Neural crest cell (in vitro differentiated cells): ENCODE data around the gene SORCS2. TPM values are rescaled to one million over a fixed set of nuclear protein-coding genes. Genes with fewer than 3 reads are reported as not detected.

Experiments used
- DNase-seq: peaks from one replicate; pipeline ENCODE4 v3.0.0; 2021; ENCODE audit warnings: low read depth, mixed read lengths, low spot score
- H3K27ac Mint-ChIP-seq: one replicate; pipeline ENCODE4 v1.8.0; 2021; ENCODE audit warnings: mild to moderate bottlenecking, mixed read lengths; ENCODE audit not compliant: unreplicated experiment
- H3K27me3 Mint-ChIP-seq: 2 replicates; pipeline ENCODE4 v1.8.0; 2021; ENCODE audit warnings: low read depth, mild to moderate bottlenecking, mixed read lengths
- H3K36me3 Mint-ChIP-seq: 2 replicates; pipeline ENCODE4 v1.8.0; 2021; ENCODE audit warnings: low read depth, mild to moderate bottlenecking, mixed read lengths
- H3K4me1 Mint-ChIP-seq: 2 replicates; pipeline ENCODE4 v1.8.0; 2021; ENCODE audit warnings: mixed read lengths
- H3K4me3 Mint-ChIP-seq: one replicate; pipeline ENCODE4 v1.8.0; 2021; ENCODE audit warnings: mild to moderate bottlenecking, mixed read lengths
- H3K9me3 Mint-ChIP-seq: 2 replicates; pipeline ENCODE4 v1.8.0; 2021; ENCODE audit warnings: mixed read lengths
- CTCF ChIP-seq: fragments of 200-600 bp; sonication (generic); conservative IDR thresholded peaks from 2 replicates; pipeline ENCODE4 v1.5.0; 2021; ENCODE audit warnings: antibody characterized with exemption, mild to moderate bottlenecking
- total RNA-seq: library from RNA; stranded (reverse); gene quantifications from 2 replicates; pipeline ENCODE4 v1.2.1, GENCODE V29; 2021

Gene SORCS2
- total RNA-seq, 1 donor from 2014 or later = 1.1 TPM

GRCh38 chr4:7431696-7432530, 239.6 kb downstream of the SORCS2 start:
- Mint-ChIP-seq H3K27ac (no peak overlapping the region), H3K36me3 (no peaks in the 10 kb centered on the region), H3K4me3 (no peak overlapping the region), H3K27me3 (no peaks in the 10 kb centered on the region), H3K9me3 (no peaks in the 10 kb centered on the region), H3K4me1 (peaks cover 14% of the 10 kb centered on the region)
- TF ChIP-seq CTCF = no peak
- DNase-seq = no peak

GRCh38 chr4:7432531-7433375, 240.4 kb downstream of the SORCS2 start:
- H3K4me1 Mint-ChIP-seq = peaks cover 14% of the 10 kb centered on the region
- DNase-seq = no peak
- H3K9me3 Mint-ChIP-seq = no peaks in the 10 kb centered on the region
- no peak overlapping the region for H3K4me3 Mint-ChIP-seq
- TF ChIP-seq CTCF = no peak
- H3K27ac Mint-ChIP-seq = no peak overlapping the region
- no peaks in the 10 kb centered on the region for H3K36me3 Mint-ChIP-seq
- no peaks in the 10 kb centered on the region for H3K27me3 Mint-ChIP-seq

- Mint-ChIP-seq H3K4me3 (no peak overlapping the region), H3K36me3 (no peaks in the 10 kb centered on the region), H3K9me3 (no peaks in the 10 kb centered on the region), H3K27me3 (no peaks in the 10 kb centered on the region), H3K27ac (no peak overlapping the region), H3K4me1 (peaks cover 10% of the 10 kb centered on the region)
- no peak for DNase-seq
- TF ChIP-seq CTCF = no peak
Observed at GRCh38 chr4:7433376-7434140, 241.2 kb downstream of the SORCS2 start.

- no peak for DNase-seq
- H3K27me3 Mint-ChIP-seq = no peaks in the 10 kb centered on the region
- H3K9me3 Mint-ChIP-seq = peaks cover 2% of the 10 kb centered on the region
Observed at GRCh38 chr4:7434141-7434765, 241.9 kb downstream of the SORCS2 start.

More at GRCh38 chr4:7434141-7434765, 241.9 kb downstream of the SORCS2 start:
- H3K4me3 Mint-ChIP-seq = no peak overlapping the region
- H3K4me1 Mint-ChIP-seq = peaks cover 7% of the 10 kb centered on the region
- no peak for TF ChIP-seq CTCF
- H3K27ac Mint-ChIP-seq = no peak overlapping the region
- H3K36me3 Mint-ChIP-seq = no peaks in the 10 kb centered on the region
